Measurements from ENCODE around the gene FFAR3.
A peak's percentile ranks its signal among the peaks of the same experiment; 100 is the strongest.

Gene FFAR3

DNA sequence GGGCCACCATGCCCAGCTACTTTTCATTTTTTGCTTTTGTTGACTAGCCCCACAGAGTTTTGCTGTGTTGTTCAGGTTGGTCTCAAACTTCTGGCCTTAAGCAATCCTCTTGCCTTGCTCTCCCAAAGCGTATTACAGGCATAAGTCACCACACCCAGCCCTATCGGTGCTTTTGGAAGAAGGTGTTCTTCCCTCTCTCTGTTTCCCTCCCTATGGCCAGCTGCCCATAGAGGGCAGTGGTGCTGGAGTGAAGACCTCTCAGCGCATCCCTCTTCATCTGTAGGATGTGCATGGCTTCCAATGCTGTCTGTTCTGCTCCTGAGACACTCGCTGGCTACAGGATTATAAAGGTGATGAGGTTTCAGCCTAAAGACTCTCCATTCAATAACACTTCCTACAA lies 30.6 kb upstream of the FFAR3 start:
- Histone ChIP-seq H2BK120ac (ENCODE audit: low read depth, low read length) (no peak overlapping the region), H3K4me3 (ENCODE audit: insufficient read depth in 1 of 2, low read depth in 1 of 2, low read length in 2 of 2) (no peak overlapping the region), H2AK5ac (ENCODE audit: low read length, severe bottlenecking) (no peak overlapping the region), H3K9ac (ENCODE audit: low read length) (no peak overlapping the region), H3K14ac (ENCODE audit: low read length in 2 of 2) (peak overlapping the region in 1 of 2 experiments; percentile 65), H3K9me3 (ENCODE audit: control insufficient read depth, low read length) (no peaks in the 10 kb centered on the region), H3K18ac (ENCODE audit: low read depth in 1 of 2, low read length in 2 of 2) (no peak overlapping the region), H2BK5ac (ENCODE audit: low read depth, low read length, poor library complexity, severe bottlenecking) (no peak overlapping the region), H3K4me1 (ENCODE audit: control insufficient read depth, insufficient read depth, low read depth, low read length) (no peaks in the 10 kb centered on the region), H3K4me2 (ENCODE audit: low read length, poor library complexity, severe bottlenecking) (no peak overlapping the region), H2BK15ac (ENCODE audit: low read depth, poor library complexity, severe bottlenecking) (no peak overlapping the region), H3K4ac (ENCODE audit: low read depth in 1 of 2, low read length in 2 of 2) (no peak overlapping the region), H3K23ac (ENCODE audit: low read length in 2 of 2) (no peak overlapping the region), H2BK12ac (ENCODE audit: low read length in 2 of 2) (no peak overlapping the region), H3K27me3 (ENCODE audit: control insufficient read depth in 1 of 2, insufficient read depth in 1 of 2, low read length in 2 of 2) (peaks cover 13 to 30% of the 10 kb centered on the region in 2 experiments), H4K91ac (ENCODE audit: low read length) (no peak overlapping the region), H2AFZ (ENCODE audit: low read depth, low read length) (no peak overlapping the region), H4K8ac (ENCODE audit: low read length) (no peak overlapping the region), H3K79me1 (replicated peaks; ENCODE audit: low read length, poor library complexity, severe bottlenecking) (no peaks in the 10 kb centered on the region), H3K36me3 (ENCODE audit: control insufficient read depth in 1 of 2, insufficient read depth in 2 of 2, low read depth in 1 of 2, low read length in 2 of 2) (no peaks in the 10 kb centered on the region), H3K27ac (ENCODE audit: low read length, poor library complexity, severe bottlenecking) (no peak overlapping the region)
- no peak for DNase-seq
- WGBS, result 62% methylated on average over 2 of the region's 4 CpGs

GRCh38 chr19:35328851-35329285 lies 29.4 kb upstream of the FFAR3 start, which contains the start of gene CD22:
CD22 (plus strand) TSS chr19:35329187; CDS start chr19:35332041, 2,854 bp downstream.
- Histone ChIP-seq H4K91ac (ENCODE audit: low read length) (no peak within 1 kb of the TSS), H3K27ac (ENCODE audit: low read length, poor library complexity, severe bottlenecking) (no peak within 1 kb of the TSS), H2BK15ac (ENCODE audit: low read depth, poor library complexity, severe bottlenecking) (no peak within 1 kb of the TSS), H4K8ac (ENCODE audit: low read length) (no peak within 1 kb of the TSS), H3K14ac (ENCODE audit: low read length in 2 of 2) (no peak within 1 kb of the TSS), H2BK120ac (ENCODE audit: low read depth, low read length) (no peak within 1 kb of the TSS), H3K4me3 (ENCODE audit: insufficient read depth in 1 of 2, low read depth in 1 of 2, low read length in 2 of 2) (no peak within 1 kb of the TSS), H3K4me2 (ENCODE audit: low read length, poor library complexity, severe bottlenecking) (no peak within 1 kb of the TSS), H2AK5ac (ENCODE audit: low read length, severe bottlenecking) (no peak within 1 kb of the TSS), H3K9ac (ENCODE audit: low read length) (no peak within 1 kb of the TSS), H3K27me3 (ENCODE audit: control insufficient read depth in 1 of 2, insufficient read depth in 1 of 2, low read length in 2 of 2) (peaks cover 13 to 43% of the 10 kb centered on the region in 2 experiments), H3K23ac (ENCODE audit: low read length in 2 of 2) (no peak within 1 kb of the TSS), H3K79me1 (replicated peaks; ENCODE audit: low read length, poor library complexity, severe bottlenecking) (no peaks in the 10 kb centered on the region), H3K36me3 (ENCODE audit: control insufficient read depth in 1 of 2, insufficient read depth in 2 of 2, low read depth in 1 of 2, low read length in 2 of 2) (no peaks in the 10 kb centered on the region), H2AFZ (ENCODE audit: low read depth, low read length) (no peak within 1 kb of the TSS), H2BK5ac (ENCODE audit: low read depth, low read length, poor library complexity, severe bottlenecking) (no peak within 1 kb of the TSS), H2BK12ac (ENCODE audit: low read length in 2 of 2) (no peak within 1 kb of the TSS), H3K4ac (ENCODE audit: low read depth in 1 of 2, low read length in 2 of 2) (no peak within 1 kb of the TSS), H3K4me1 (ENCODE audit: control insufficient read depth, insufficient read depth, low read depth, low read length) (no peaks in the 10 kb centered on the region), H3K9me3 (ENCODE audit: control insufficient read depth, low read length) (no peaks in the 10 kb centered on the region), H3K18ac (ENCODE audit: low read depth in 1 of 2, low read length in 2 of 2) (no peak within 1 kb of the TSS)
- no peak for DNase-seq
- 87% methylated on average over 12 of the region's 12 CpGs for WGBS

DNA sequence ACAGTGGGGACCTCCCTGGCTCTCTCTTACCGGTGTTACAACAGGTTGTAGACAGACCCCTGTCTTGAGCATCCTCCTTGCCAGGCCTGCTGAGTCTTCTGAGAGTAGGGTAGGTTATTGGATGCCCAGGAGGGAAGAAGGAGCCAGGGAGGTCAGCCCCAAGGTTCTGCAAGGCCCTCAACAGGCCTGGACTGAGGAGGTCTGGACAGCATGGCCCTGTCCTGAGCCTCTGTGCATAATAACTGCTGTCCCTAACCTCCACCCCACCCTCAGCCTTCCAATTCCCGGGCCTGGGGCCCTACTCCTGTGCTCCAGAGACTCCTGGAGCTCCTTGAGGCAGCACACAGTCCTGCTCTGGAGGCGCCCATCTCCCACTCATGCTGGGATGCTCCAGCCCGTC lies 28.9 kb upstream of the FFAR3 start:
- H3K36me3 ChIP-seq (ENCODE audit: control insufficient read depth in 1 of 2, insufficient read depth in 2 of 2, low read depth in 1 of 2, low read length in 2 of 2), result no peaks in the 10 kb centered on the region
- H3K9me3 ChIP-seq (ENCODE audit: control insufficient read depth, low read length), result no peaks in the 10 kb centered on the region
- H2BK120ac ChIP-seq (ENCODE audit: low read depth, low read length), result no peak overlapping the region
- H2AK5ac ChIP-seq (ENCODE audit: low read length, severe bottlenecking), result no peak overlapping the region
- H3K9ac ChIP-seq (ENCODE audit: low read length), result no peak overlapping the region
- H2BK12ac ChIP-seq (ENCODE audit: low read length in 2 of 2), result no peak overlapping the region
- H3K23ac ChIP-seq (ENCODE audit: low read length in 2 of 2), result no peak overlapping the region
- no peak overlapping the region for H4K91ac ChIP-seq (ENCODE audit: low read length)
- H3K4me1 ChIP-seq (ENCODE audit: control insufficient read depth, insufficient read depth, low read depth, low read length), result no peaks in the 10 kb centered on the region
- no peak overlapping the region for H3K14ac ChIP-seq (ENCODE audit: low read length in 2 of 2)
- 63% methylated on average over 4 of the region's 4 CpGs for WGBS
- no peak overlapping the region for H3K4me3 ChIP-seq (ENCODE audit: insufficient read depth in 1 of 2, low read depth in 1 of 2, low read length in 2 of 2)
- no peak overlapping the region for H2BK5ac ChIP-seq (ENCODE audit: low read depth, low read length, poor library complexity, severe bottlenecking)
- no peak for DNase-seq
- no peak overlapping the region for H3K18ac ChIP-seq (ENCODE audit: low read depth in 1 of 2, low read length in 2 of 2)
- no peak overlapping the region for H4K8ac ChIP-seq (ENCODE audit: low read length)
- H3K79me1 ChIP-seq (replicated peaks; ENCODE audit: low read length, poor library complexity, severe bottlenecking), result no peaks in the 10 kb centered on the region
- no peak overlapping the region for H2BK15ac ChIP-seq (ENCODE audit: low read depth, poor library complexity, severe bottlenecking)
- no peak overlapping the region for H3K4ac ChIP-seq (ENCODE audit: low read depth in 1 of 2, low read length in 2 of 2)
- peaks cover 13 to 45% of the 10 kb centered on the region in 2 experiments for H3K27me3 ChIP-seq (ENCODE audit: control insufficient read depth in 1 of 2, insufficient read depth in 1 of 2, low read length in 2 of 2)
- H3K27ac ChIP-seq (ENCODE audit: low read length, poor library complexity, severe bottlenecking), result no peak overlapping the region
- no peak overlapping the region for H3K4me2 ChIP-seq (ENCODE audit: low read length, poor library complexity, severe bottlenecking)
- no peak overlapping the region for H2AFZ ChIP-seq (ENCODE audit: low read depth, low read length)

DNA sequence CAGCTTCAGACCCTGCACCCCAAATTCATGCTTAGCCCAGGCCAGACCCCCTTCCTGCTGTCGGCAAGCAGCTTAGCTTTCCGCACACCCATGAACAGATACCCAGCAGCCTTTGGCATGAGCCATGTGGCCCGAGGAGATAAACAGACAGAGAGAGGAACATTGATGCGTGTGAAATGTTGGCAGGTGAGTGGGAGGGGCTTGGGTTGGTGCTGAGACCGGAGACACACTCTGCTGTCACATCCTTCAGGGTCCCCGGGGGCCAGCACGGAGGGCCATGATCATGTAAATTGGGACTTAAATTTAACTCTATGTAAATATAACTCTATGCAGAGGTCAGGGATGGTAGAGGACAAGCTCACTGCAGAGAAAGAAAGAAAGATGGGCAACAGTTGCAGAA lies 27.8 kb upstream of the FFAR3 start:
- 87% methylated on average over 5 of the region's 7 CpGs for WGBS
- Histone ChIP-seq H3K9me3 (ENCODE audit: control insufficient read depth, low read length) (no peaks in the 10 kb centered on the region), H3K79me1 (replicated peaks; ENCODE audit: low read length, poor library complexity, severe bottlenecking) (no peaks in the 10 kb centered on the region)

More for the DNA sequence above, 27.8 kb upstream of the FFAR3 start:
- Histone ChIP-seq H2BK120ac (ENCODE audit: low read depth, low read length) (no peak overlapping the region), H2AK5ac (ENCODE audit: low read length, severe bottlenecking) (no peak overlapping the region), H3K4me2 (ENCODE audit: low read length, poor library complexity, severe bottlenecking) (no peak overlapping the region), H4K8ac (ENCODE audit: low read length) (no peak overlapping the region), H2BK12ac (ENCODE audit: low read length in 2 of 2) (no peak overlapping the region), H3K14ac (ENCODE audit: low read length in 2 of 2) (no peak overlapping the region), H2BK5ac (ENCODE audit: low read depth, low read length, poor library complexity, severe bottlenecking) (no peak overlapping the region), H3K18ac (ENCODE audit: low read depth in 1 of 2, low read length in 2 of 2) (no peak overlapping the region), H3K9ac (ENCODE audit: low read length) (no peak overlapping the region), H2AFZ (ENCODE audit: low read depth, low read length) (no peak overlapping the region), H3K27ac (ENCODE audit: low read length, poor library complexity, severe bottlenecking) (no peak overlapping the region), H2BK15ac (ENCODE audit: low read depth, poor library complexity, severe bottlenecking) (no peak overlapping the region), H3K36me3 (ENCODE audit: control insufficient read depth in 1 of 2, insufficient read depth in 2 of 2, low read depth in 1 of 2, low read length in 2 of 2) (no peaks in the 10 kb centered on the region), H3K4me3 (ENCODE audit: insufficient read depth in 1 of 2, low read depth in 1 of 2, low read length in 2 of 2) (no peak overlapping the region), H3K4me1 (ENCODE audit: control insufficient read depth, insufficient read depth, low read depth, low read length) (no peaks in the 10 kb centered on the region), H3K27me3 (ENCODE audit: control insufficient read depth in 1 of 2, insufficient read depth in 1 of 2, low read length in 2 of 2) (peaks cover 13 to 45% of the 10 kb centered on the region in 2 experiments), H3K23ac (ENCODE audit: low read length in 2 of 2) (no peak overlapping the region), H3K4ac (ENCODE audit: low read depth in 1 of 2, low read length in 2 of 2) (no peak overlapping the region), H4K91ac (ENCODE audit: low read length) (no peak overlapping the region)
- no peak for DNase-seq

Measured in mesenchymal stem cell (in vitro differentiated cells and primary cell).